PFSK-1 (cell line): ENCODE measurements around the gene PFDN1.

ENCODE experiments used
- FOXP2 ChIP-seq: optimal IDR thresholded peaks from 2 replicates; pipeline ENCODE3; 2011; ENCODE audit warnings: borderline replicate concordance, control low read depth, inconsistent platforms; ENCODE audit not compliant: insufficient read depth; ENCODE audit errors: extremely low read length, extremely low read depth
- POLR2AphosphoS5 ChIP-seq: IDR thresholded peaks from 2 replicates; pipeline ENCODE4 v1.6.1; 2012; ENCODE audit warnings: low read depth, mild to moderate bottlenecking, control low read depth, low read length, moderate library complexity
- SIN3A ChIP-seq: IDR thresholded peaks from 2 replicates; pipeline ENCODE4 v1.6.1; 2012; ENCODE audit warnings: mild to moderate bottlenecking, low read length, moderate library complexity, borderline replicate concordance; ENCODE audit not compliant: insufficient read depth
- TAF1 ChIP-seq: IDR thresholded peaks from 2 replicates; pipeline ENCODE4 v1.6.1; 2012; ENCODE audit warnings: low read length, control low read depth, borderline replicate concordance; ENCODE audit not compliant: insufficient read depth
- TF ChIP-seq, protein P1 (sequence below), 2 experiments: IDR thresholded peaks; 2 replicates each; pipeline versions ENCODE4 v1.6.1 to v1.8.0; 2011 to 2012; ENCODE audit warnings: low read depth in 2 of 2, low read length in 2 of 2, control low read depth in 1 of 2, inconsistent platforms in 1 of 2, mild to moderate bottlenecking in 1 of 2, moderate library complexity in 1 of 2; ENCODE audit not compliant: insufficient read depth in 1 of 2

PFDN1 gene

DNA sequence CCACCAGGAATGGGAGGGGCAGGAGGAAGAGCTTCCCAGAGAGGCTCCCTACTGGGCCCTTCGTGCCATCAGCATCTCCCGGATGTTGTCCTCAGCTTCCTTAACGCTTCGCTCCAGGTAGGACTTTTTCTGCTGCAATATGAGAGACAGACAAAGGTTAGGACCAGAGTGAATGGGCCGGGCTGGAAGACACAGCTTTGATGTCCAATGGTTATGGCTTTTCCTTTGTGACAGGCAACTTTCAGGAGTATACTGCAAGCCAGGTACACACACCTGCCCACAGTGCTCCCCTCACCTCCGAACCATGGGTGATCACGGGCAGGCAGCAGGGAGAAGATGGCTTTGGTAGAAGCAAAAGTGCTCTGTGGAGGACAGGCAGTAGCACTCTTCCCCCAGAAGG lies 57.0 kb downstream of the PFDN1 start:
- TF ChIP-seq TAF1 (no peak), POLR2AphosphoS5 (no peak), SIN3A (no peak), FOXP2 (no peak)
- TF ChIP-seq, protein P1, sequence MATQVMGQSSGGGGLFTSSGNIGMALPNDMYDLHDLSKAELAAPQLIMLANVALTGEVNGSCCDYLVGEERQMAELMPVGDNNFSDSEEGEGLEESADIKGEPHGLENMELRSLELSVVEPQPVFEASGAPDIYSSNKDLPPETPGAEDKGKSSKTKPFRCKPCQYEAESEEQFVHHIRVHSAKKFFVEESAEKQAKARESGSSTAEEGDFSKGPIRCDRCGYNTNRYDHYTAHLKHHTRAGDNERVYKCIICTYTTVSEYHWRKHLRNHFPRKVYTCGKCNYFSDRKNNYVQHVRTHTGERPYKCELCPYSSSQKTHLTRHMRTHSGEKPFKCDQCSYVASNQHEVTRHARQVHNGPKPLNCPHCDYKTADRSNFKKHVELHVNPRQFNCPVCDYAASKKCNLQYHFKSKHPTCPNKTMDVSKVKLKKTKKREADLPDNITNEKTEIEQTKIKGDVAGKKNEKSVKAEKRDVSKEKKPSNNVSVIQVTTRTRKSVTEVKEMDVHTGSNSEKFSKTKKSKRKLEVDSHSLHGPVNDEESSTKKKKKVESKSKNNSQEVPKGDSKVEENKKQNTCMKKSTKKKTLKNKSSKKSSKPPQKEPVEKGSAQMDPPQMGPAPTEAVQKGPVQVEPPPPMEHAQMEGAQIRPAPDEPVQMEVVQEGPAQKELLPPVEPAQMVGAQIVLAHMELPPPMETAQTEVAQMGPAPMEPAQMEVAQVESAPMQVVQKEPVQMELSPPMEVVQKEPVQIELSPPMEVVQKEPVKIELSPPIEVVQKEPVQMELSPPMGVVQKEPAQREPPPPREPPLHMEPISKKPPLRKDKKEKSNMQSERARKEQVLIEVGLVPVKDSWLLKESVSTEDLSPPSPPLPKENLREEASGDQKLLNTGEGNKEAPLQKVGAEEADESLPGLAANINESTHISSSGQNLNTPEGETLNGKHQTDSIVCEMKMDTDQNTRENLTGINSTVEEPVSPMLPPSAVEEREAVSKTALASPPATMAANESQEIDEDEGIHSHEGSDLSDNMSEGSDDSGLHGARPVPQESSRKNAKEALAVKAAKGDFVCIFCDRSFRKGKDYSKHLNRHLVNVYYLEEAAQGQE (IDR thresholded peaks at IDR 0.05; ENCODE audit: insufficient read depth in 1 of 2, low read depth in 2 of 2, low read length in 2 of 2), result no peak

DNA sequence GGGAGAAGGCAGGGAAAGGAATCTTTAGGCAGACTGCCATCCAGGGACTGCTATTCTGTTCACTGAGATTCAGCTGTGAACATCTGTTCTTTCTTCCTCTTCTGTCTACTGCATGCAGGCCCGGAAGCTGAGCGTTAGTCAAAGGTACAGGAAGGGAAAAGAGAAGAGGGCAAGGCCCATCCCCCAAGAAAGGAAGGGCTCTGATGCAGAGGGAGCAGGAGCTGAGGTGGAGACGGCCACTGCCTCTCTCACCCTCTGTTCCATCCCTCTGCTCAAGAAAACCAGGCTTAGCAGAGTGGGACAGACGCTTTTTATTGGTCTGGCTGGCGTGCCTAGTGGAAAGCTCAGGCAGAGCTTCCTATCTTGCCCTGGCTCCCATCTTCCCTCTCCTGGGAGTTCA lies 57.6 kb downstream of the PFDN1 start:
- no peak for TF ChIP-seq POLR2AphosphoS5
- TF ChIP-seq SIN3A, result 0 out of 2 replicates have a peak, but pooled peaks have one; percentile 17

DNA sequence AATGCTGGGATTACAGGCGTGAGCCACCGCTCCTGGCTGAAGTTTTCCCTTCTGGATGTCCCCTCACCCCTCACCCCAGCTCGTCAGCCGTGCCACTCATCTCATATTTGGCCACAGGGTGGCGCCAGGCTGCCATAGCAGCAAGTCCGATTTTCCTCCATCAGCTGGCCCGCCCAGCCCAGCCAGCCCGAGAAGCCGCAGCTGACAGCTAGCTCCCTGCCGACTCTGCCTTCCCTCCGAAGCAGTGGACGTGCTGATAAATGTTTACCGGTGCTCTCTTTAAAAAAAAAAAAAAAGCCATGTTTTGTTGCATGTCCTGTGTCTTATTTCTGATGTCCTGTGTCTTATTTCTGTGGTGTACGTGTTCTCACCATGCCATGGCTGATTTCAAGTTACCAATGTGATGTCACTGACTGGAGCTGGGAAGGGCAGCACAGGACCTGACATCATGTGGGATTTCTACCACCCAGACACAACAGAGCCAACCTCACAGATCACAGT lies 58.3 kb downstream of the PFDN1 start:
- TF ChIP-seq POLR2AphosphoS5 (no peak), FOXP2 (peak; percentile 57), TAF1 (no peak), SIN3A (peak; percentile 86; the same call in 1 of the 2 replicates)
- TF ChIP-seq, protein P1 (IDR thresholded peaks at IDR 0.05; ENCODE audit: insufficient read depth in 1 of 2, low read depth in 2 of 2, low read length in 2 of 2), result no peak

DNA sequence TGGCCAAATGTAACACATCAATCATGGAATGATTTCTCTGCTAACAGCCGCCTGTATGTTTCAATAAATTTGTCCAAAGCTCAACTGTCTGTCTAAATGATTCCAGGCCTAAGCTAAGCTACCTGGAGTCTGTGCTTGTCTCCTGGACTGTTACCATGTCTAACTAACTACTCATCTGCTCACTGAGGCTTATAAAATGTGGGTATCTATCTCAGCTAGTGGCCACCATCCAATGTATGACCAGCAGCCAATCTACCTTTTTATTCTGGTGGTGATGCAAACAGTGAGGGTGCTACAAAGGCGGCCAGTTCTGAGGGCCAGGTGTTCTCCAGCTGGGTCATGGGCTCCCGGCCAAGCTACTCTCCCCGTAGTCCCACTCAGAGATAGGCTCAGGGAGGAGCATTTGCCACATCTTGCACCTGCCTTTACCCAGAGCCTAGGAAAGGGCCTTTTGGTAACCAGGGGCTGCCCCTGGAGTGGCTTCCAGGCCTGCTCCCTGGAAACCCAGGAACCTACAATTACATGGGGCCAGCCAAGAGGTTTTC lies 59.1 kb downstream of the PFDN1 start:
- no peak for TF ChIP-seq TAF1
- TF ChIP-seq SIN3A, result no peak
- no peak for TF ChIP-seq FOXP2
- TF ChIP-seq POLR2AphosphoS5, result no peak
- TF ChIP-seq, protein P1 (IDR thresholded peaks at IDR 0.05; ENCODE audit: insufficient read depth in 1 of 2, low read depth in 2 of 2, low read length in 2 of 2), result no peak

DNA sequence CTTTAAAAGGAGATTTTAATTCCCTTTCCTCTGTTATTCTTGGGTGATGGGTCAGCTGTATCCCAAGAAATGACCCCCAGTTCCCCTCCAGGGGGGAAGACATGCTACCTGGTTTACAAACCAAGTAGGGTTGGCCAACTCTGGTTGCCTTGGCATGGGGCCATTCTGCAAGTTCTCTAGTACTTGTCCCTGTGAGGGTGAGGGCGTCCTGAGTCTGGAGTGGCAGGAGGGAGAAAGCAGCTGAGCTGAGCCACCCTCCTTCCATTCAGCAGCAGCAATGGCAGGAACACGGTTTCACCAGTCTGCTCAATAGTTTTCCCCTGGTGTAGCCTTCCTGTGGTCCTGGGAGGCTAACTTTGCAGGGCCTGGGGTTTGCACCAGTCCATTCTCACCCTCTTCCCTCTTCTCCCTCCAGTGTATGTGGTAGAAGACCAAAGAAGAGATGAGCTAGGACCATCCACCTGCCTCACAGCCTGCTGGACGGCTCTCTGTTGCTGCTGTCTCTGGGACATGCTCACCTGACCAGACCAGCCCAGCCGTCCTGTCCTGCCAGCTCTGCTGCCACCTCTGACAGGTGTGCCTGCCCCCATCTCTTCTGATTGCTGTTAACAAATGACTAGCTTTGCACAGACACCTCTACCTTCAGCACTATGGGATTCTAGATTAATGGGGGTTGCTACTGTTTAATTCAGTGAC lies 59.9 kb downstream of the PFDN1 start:
- TF ChIP-seq, protein P1 (IDR thresholded peaks at IDR 0.05; ENCODE audit: insufficient read depth in 1 of 2, low read depth in 2 of 2, low read length in 2 of 2), result no peak
- TF ChIP-seq SIN3A (no peak), TAF1 (no peak), POLR2AphosphoS5 (no peak), FOXP2 (no peak)
